Measurements from ENCODE around the gene ETV6. TPM values are rescaled to one million over a fixed set of nuclear protein-coding genes. Genes with fewer than 3 reads are reported as not detected.

Gene ETV6
- total RNA-seq, 2 donors from 2014 or later = 17.5 to 17.9 TPM

DNA sequence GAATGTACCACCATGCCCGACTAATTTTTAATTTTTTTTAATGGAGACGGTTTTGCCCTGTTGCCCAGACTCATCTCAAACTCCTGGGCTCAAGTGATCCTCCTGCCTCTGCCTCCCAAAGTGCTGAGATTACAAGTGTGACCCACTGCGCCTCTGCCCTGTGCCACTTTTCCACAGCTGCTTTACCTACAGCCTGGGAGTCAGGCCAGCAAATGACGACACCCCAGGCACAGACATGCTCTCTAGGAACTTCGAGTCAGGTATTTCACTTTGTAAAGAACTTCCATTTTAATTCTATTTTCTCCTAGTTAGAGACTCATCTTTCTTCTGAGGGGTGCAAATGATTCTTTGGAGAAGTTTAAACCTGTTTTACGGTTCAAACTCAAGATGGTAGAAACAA lies 89.0 kb downstream of the ETV6 start:
- H3K27ac ChIP-seq = no peak overlapping the region
- H3K4me1 ChIP-seq = peaks cover 20% of the 10 kb centered on the region
- ATAC-seq (peak; percentile 83), DNase-seq (peak; percentile 67 to 86 (median 71))
- WGBS, 2 donors = 63 to 77% methylated on average over 6 of the region's 6 CpGs
- TF ChIP-seq POLR2A (IDR thresholded peaks at IDR 0.05) = no peak
- TF ChIP-seq, protein P1, sequence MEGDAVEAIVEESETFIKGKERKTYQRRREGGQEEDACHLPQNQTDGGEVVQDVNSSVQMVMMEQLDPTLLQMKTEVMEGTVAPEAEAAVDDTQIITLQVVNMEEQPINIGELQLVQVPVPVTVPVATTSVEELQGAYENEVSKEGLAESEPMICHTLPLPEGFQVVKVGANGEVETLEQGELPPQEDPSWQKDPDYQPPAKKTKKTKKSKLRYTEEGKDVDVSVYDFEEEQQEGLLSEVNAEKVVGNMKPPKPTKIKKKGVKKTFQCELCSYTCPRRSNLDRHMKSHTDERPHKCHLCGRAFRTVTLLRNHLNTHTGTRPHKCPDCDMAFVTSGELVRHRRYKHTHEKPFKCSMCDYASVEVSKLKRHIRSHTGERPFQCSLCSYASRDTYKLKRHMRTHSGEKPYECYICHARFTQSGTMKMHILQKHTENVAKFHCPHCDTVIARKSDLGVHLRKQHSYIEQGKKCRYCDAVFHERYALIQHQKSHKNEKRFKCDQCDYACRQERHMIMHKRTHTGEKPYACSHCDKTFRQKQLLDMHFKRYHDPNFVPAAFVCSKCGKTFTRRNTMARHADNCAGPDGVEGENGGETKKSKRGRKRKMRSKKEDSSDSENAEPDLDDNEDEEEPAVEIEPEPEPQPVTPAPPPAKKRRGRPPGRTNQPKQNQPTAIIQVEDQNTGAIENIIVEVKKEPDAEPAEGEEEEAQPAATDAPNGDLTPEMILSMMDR (IDR thresholded peaks at IDR 0.05) = no peak
- H3K27me3 ChIP-seq = no peaks in the 10 kb centered on the region
- no peak overlapping the region for H3K4me3 ChIP-seq
- H3K9me3 ChIP-seq = no peaks in the 10 kb centered on the region
- intact Hi-C loops (cut with DNase I) = no loop called here
- no peaks in the 10 kb centered on the region for H3K36me3 ChIP-seq (replicated peaks in 1 of 2; ENCODE audit: insufficient read depth in 1 of 2, low read depth in 2 of 2)

DNA sequence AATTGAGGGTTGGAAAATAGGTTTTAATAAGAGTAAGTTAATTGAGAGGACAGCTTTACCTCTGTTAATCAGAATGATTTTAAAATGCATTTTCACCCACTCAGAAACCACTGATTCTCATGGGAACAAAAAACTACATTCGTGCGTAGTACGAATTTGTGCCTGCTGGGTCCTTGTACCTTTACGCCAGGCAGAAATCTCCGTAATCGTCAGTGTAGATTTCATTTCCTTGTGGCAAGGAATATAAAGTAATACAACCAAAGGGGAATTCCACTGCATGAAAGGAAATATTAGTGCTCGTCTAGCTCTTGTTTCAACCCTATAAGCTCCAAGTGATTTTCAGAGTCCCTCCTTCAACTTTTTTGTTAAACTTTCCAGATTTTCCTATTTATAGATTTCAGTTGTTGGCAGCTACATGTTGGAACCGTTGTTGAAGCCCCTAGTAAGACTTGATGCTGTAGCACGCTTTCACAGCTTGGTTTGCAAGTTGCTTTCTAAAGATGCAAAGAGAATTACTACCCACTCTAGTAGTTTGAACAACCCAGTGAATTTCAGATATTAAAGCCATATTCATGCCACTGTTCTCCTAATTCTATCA lies 90.6 kb downstream of the ETV6 start:
- DNase-seq = no peak
- ATAC-seq = no peak
- Histone ChIP-seq H3K27me3 (no peaks in the 10 kb centered on the region), H3K4me3 (no peak overlapping the region), H3K4me1 (peaks cover 20% of the 10 kb centered on the region), H3K9me3 (no peaks in the 10 kb centered on the region), H3K36me3 (replicated peaks in 1 of 2; ENCODE audit: insufficient read depth in 1 of 2, low read depth in 2 of 2) (no peaks in the 10 kb centered on the region), H3K27ac (no peak overlapping the region)
- 78 to 85% methylated on average over 9 of the region's 9 CpGs for WGBS, 2 donors
- TF ChIP-seq, protein P1 (IDR thresholded peaks at IDR 0.05) = no peak
- TF ChIP-seq POLR2A (IDR thresholded peaks at IDR 0.05) = no peak
- intact Hi-C loops (cut with DNase I) = no loop called here

DNA sequence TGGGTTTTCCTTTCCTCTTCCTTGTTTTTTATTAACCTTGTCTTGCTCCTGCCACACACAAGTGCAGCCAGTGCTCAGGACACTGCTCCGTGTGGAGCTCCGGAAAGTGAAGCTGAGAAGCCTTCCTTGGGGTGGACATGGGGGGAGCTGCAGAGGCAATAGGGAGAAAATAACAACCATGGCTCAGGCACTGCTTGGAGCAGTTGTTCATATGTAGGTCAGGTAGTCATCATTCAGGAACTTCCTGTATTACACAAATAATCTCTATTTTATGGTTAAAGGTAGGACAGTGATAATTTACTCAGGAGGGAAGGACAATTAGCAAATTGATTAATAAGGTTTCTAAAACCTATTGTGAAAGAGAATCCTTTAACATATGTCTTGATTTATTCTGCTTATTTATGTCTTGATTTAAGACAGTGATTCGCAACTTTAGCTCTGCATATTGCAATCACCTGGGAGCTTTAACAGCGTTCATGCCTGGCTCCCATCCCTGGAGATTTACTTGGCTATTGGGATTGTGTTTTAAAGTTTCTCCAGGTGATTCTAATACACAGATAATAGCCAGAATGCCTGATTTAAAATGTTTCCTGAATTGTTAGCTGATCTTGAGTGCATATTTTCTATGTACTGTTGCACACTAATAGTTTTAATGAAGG lies 92.1 kb downstream of the ETV6 start:
- H3K36me3 ChIP-seq (replicated peaks in 1 of 2; ENCODE audit: insufficient read depth in 1 of 2, low read depth in 2 of 2) = no peaks in the 10 kb centered on the region
- H3K4me1 ChIP-seq = peaks cover 31% of the 10 kb centered on the region
- ATAC-seq (no peak), DNase-seq (no peak)
- no peak for TF ChIP-seq POLR2A (IDR thresholded peaks at IDR 0.05)
- TF ChIP-seq, protein P1 (IDR thresholded peaks at IDR 0.05) = no peak
- no peaks in the 10 kb centered on the region for H3K27me3 ChIP-seq
- WGBS, 2 donors = 72 to 78% methylated on average over 4 of the region's 4 CpGs
- H3K4me3 ChIP-seq = no peak overlapping the region
- intact Hi-C loops (cut with DNase I) = no loop called here
- no peaks in the 10 kb centered on the region for H3K9me3 ChIP-seq
- no peak overlapping the region for H3K27ac ChIP-seq

DNA sequence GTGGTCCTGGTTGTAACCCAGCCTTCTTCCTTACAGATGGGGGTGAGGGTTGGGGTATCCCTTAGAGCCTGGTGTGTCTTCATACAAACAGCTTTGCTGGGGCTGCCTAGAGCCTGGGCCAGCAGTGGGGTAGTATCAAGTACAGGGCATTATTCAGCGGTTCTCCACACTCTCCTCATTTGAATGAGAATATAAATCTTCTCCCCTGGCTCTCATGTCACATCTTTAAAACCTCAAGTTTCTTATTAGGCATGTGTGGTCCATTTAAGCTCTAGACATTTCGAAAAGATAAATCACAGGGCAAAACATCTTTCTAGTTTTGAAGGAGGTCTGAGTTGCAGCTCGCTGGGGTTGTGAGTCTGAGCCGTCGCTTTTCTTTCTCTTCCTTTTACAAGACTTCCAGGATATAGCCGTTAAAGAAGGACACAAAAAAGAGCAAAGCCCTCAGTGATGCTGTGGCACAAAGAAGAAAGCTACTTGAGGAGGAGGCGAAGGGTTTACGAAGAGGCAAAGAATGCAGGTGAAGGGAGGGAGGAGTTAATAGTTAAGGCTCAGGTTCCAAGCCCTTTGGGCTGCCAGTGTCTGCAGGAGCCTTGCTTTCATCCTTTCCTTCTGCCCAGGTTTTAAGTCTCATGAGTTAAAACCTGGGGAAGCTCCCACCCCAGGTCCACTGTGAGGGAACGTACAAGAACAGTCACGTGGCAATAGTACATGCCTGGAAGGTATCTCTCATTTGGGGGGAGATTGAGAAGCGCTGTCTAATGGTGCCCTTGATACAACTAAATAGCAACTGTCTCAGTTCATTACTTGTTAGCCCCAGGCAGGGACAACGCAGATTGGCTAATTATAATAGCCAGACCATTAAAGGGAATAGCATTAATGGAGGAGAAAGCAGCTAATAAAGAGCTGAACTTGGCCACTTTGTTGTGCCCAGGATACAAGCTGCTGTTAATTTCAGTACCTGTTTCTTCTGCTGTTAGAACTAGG lies 94.2 kb downstream of the ETV6 start:
- no peak overlapping the region for H3K4me3 ChIP-seq
- H3K27ac ChIP-seq = no peak overlapping the region
- H3K4me1 ChIP-seq = peaks cover 27% of the 10 kb centered on the region
- intact Hi-C loops (cut with DNase I) = no loop called here
- no peaks in the 10 kb centered on the region for H3K36me3 ChIP-seq (replicated peaks in 1 of 2; ENCODE audit: insufficient read depth in 1 of 2, low read depth in 2 of 2)
- ATAC-seq = no peak
- WGBS, 2 donors = 74 to 87% methylated on average over 12 of the region's 12 CpGs
- no peaks in the 10 kb centered on the region for H3K9me3 ChIP-seq
- TF ChIP-seq POLR2A (IDR thresholded peaks at IDR 0.05) = no peak
- TF ChIP-seq, protein P1 (IDR thresholded peaks at IDR 0.05) = no peak
- DNase-seq = no peak
- H3K27me3 ChIP-seq = no peaks in the 10 kb centered on the region
